ENCODE results near the gene DBP.

DBP gene

DNA sequence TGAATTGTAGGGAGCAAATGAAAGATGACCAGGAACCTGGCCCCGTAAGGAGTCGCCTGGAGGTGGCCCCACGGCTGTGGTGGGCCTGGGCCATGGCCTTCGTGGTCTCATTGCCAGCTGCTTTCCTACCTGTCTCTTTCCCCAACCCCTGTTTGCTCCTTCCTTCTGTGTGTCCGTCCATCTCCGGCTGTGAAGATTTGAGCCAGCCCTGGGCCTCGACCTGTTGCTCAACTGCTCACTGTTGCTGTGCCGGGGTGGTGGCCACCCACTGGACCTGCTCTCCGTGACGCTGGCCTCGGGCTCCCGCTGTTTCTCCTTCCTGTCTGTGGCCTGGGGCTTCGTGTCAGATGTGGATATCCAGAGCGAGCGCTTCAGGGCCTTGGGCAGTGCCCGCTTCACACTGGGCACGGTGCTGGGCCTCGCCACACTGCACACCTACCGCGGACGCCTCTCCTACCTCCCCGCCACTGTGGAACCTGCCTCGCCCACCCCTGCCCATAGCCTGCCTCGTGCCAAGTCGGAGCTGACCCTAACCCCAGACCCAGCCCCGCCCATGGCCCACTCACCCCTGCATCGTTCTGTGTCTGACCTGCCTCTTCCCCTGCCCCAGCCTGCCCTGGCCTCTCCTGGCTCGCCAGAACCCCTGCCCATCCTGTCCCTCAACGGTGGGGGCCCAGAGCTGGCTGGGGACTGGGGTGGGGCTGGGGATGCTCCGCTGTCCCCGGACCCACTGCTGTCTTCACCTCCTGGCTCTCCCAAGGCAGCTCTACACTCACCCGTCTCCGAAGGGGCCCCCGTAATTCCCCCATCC is 8.5 kb downstream of the DBP start:
- no peak for DNase-seq

DNA sequence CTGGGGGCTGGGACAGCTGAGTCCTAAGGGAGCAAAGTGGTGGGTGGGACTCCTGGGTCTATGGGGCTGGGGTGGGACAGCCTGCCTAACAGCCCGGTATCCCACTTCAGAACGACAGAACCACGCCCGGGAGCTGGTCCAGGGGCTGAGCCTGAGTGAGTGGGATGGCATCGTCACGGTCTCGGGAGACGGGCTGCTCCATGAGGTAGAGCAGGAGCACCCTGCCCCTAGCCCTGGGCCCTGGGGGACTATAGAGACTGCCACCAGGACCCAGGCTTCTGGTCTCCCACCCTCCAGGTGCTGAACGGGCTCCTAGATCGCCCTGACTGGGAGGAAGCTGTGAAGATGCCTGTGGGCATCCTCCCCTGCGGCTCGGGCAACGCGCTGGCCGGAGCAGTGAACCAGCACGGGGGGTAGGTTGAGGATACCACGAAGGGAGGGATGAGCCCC is 9.3 kb downstream of the DBP start:
- no peak for DNase-seq

DNA sequence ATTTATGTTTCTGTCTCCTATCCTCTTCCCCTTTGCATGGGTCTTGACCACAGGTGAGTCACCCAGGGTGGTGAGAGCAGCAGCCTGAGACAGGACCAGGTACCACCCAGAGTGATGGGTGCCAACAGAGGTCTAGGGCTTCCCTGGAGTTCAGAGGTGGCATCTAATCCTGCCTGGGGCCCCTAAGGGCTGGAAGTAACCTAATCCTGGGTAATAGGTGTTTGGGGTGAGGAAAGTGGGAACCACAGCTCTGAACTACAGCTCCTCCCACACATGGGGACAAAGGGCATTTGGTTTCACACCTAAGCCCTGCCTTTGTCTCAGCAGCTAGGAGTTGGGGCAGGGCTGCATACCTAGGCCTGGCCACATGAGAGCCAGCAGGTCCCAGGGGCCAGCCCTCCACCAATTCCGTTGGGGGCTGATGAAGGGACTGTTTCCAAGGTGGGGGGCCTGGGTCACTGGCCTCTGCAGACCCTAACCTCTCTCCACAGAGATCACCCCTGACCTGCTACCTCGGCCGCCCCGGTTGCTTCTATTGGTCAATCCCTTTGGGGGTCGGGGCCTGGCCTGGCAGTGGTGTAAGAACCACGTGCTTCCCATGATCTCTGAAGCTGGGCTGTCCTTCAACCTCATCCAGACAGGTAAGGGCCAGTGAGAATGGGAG is 9.8 kb downstream of the DBP start:
- DNase-seq, result no peak

DNA sequence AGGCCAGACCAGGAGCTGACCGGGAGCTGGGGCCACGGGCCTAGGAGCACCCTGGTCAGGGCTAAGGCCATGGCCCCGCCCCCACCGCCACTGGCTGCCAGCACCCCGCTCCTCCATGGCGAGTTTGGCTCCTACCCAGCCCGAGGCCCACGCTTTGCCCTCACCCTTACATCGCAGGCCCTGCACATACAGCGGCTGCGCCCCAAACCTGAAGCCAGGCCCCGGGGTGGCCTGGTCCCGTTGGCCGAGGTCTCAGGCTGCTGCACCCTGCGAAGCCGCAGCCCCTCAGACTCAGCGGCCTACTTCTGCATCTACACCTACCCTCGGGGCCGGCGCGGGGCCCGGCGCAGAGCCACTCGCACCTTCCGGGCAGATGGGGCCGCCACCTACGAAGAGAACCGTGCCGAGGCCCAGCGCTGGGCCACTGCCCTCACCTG is 11.3 kb downstream of the DBP start:
- DNase-seq, result no peak

DNA sequence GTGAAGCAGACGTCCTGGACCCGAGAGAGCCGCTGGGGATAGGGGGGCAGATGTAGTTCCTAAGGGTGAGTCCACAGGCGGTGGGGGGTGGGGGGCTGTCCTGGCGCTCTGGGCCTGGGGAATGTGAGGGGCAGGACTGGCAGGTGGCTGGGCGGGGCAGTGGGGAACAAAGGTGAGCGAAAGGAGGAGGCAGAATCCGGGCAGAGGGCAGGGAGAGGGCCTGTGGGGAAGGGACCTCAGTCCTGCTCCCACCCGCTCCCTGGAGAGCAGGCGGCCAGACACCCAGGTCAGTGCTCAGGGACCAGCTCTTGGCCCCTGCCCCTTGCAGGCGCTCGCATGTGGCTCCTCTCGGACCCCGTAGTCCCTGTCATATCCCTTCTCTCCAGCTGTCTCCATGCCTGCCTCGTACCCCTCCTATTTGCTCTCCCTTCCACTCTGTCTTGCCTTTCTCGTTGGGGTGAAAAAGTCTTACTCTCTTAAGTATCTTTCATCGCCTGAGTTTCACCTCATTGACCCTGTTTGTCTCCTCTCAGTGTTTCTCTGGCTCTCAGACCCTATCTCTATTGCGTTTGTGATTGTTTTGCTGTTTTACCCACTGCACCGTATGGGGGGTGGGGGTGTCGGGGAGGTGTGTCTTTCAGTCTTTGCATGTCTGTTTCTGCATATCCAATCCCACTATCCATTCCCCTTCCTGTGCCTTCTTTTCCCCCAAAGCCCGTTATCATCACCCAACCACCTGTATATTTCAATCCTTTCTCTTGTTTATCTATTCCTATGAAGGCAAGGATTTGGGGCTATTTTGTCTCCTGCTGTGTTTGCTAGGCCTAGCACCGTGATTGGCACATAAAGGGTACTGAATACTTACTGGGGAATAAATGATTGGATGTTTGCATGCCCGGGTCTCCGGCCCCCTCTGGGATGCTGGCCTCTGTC is 12.1 kb downstream of the DBP start:
- DNase-seq, result peak in 1 of 56 donors; percentile 30

DNA sequence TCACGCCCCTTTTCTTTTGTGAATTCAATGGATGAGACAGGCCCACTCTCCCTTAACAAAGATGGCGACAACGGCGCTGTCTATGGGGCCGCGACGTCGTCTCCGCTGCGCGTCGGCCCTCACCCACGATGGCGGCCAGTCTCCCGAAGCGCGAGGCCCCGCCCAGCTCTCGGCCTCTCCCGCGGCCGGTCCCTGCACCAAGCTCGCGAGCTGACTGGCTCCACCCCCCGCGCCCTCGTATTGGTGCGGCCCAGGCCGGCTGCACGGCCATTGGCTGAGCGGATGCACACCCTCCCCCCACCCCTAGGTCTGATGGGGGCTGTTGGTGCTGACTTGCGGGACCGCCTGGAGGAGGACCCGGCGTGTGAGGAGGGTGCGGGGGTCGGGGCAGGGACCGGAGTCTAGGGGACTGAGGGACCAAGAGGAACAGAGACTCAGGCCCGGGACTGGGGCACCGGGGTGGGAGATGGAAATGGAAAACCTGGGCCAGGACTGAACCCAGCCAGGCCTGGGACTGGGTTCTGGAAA is 13.0 kb downstream of the DBP start:
- peak; percentile 76 to 99 (median 97) for DNase-seq

DNA sequence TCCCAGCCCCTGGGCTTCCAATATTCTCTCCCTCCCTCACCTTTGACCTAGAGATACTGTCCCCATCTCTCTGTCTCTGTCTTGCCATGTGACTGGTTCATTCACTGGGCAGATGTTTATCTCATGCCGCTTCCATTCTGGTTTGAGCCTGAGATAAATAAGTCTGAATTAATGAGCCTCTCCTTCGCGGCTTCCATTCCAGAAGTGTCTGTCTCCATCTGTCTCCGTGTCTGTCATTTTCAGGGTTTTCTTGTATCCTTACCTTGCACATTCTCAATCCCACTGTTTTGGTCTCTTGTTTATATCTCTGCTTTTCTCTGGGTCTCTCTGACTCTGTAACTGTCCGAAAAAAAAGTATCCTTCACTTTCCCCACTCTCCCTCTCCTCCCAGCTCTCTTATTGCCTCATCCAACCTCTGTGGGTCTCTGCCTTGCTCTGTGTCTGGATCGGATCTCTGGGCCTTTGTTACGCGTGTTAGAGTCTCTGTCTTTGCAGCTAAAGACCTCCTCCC is 13.6 kb downstream of the DBP start:
- DNase-seq, result peak in 2 of 56 donors; percentile 38

DNA sequence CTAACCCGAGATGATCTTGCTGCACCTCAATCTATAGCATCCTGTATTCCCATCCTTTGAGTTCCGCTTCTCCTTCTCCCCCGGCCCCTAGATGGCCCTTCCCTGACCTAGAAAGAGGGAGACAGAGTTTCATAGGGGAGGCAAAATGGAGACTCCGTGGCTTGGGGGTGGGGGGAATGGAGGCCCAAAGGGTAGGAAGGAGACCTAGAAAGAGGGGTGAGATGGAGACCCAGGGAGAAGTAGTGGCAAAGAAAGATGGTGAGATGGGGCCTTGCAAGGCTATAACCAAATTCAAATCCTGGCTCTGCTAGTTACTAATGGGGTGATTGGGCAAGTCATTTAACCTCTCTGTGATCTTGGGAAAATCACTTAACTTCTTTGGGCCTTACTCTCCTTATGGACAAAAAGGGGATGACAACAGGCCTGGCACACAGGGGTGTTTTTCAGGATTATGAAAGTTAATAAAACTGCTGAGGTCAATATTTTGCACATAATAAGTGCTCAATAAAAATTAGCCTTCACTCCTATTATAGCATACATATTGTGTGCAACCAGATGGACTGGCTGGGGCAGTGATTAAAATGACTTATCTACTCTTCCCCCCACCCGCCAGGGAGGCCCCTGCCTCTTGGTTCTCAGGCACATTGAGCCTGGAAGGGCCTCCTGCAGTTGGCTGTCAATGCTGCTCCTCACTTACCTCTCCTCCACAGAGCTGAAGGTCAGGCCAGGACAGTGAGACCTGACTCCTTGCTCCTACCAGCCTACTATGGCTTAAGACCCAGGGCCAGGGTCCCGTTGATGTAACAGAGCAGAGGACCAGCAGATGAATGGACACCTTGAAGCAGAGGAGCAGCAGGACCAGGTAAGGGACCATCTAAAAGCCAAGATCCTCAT is 17.2 kb downstream of the DBP start:
- DNase-seq, result no peak

DNA sequence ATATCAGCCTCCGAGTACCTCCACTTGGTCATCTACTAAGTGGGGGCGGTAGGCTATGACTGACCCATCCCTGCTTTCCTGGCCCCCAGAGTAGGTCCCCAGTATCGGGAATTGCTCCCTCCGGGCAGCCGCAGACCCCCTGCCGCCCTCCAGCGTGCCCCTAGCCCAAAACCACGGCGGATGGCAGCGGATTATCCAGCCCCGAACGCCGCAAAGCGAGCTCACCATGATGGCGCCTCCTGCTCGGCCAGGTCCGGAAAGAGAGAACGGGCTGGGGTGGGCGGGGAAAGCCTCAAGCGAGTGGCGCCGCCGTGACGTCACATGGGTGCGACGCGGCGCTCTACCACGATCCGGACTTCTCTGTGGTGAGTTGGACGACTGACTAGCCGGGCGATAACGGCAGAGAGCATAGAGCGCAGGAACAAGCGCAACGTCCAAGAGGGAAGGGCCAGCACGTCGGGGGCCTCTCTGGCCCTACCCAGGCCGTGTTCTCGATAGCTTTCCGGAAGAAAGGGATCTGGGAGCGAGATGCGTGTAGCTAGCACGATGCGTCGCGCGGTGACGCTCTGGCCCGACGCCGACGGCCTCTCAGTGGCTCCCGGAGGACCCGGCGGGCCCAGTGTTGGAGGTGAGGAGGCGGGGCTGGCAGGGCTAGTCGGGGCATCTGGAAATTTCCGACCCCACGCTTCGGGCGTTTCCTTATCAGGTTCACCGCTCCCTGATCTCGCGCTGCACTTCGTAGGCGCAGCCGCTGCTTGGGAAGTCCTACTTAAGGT is 18.1 kb downstream of the DBP start, which contains the start of the genes RPL18 and SPHK2:
Gene RPL18 (minus strand): TSS at position 263 of the 776 bp plus-strand sequence. CDS start 35 bp downstream, at position 228.
Gene SPHK2 (plus strand): TSS at position 591 of the 776 bp plus-strand sequence. CDS start 1,009 bp downstream, outside the sequence.
- DNase-seq, result peak; percentile 92 to 100 (median 99)

DNA sequence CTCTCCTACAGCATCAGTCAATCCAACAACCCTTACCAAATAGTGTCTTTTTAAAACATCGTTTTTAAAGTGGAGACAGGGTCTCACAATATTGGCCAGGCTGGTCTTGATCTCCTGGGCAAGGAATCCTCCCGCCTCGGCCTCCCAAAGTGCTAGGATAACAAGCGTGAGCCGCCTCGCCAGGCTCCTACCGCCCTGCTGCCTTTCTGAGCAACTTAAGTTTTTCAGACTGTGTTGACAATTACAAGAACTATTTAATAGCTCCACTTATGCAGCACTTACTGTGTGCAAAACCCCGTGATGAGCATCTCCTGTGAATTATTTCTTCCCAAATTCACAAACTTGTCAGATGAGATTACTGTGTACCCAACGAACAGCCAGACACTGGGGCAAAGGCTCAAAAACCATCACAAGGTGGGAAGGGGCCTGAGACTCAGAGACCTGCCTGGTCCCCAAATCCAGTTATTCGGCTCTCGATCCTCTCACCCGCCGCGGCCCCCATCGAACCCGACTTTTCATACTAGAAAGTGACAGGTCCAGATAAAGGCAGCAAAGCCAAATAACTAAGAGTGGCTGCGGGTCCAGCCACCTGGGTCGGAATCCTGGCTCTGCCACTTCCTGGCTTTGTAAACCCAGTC is 18.8 kb downstream of the DBP start:
- DNase-seq, result peak in 2 of 56 donors; percentile 61 to 63

DNA sequence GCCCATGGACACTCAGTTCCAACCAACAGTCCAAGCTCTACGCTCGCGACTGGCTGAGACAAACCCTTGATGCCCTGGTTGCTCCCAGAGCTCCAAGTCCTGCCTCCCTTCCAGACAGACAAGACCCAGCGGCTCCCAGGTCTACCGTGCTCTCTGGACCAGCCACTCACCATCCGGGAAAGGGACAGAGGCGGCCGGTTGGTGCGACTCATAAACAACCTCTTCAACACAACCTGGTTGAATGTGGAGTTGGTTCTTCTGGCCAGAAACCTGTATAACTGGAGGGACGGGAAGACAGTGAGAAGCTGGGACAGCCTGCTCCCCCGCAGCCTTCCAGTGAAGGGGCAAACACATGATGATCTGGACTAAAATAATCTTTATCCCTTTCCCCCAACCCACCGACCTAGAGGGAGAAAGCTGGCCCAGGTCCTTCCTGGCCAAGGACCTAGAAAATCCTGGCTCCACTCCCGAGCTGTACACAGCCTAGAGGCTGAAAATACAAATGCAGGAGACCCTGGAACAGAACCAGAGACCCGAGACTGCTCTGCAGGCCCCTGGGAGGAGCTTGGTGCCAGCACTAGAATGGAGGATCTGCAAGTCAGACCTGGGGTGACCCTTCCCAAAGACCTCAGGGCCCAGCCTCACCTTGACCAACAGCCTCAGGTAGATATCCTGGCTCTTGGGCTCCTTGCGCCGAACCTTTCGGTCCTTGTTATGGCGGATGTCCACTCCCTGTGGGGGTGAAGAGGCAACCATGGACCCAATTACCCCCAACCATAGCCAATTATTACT is 19.8 kb downstream of the DBP start:
- DNase-seq, result peak in 7 of 56 donors; percentile 13 to 43 (median 29)

DNA sequence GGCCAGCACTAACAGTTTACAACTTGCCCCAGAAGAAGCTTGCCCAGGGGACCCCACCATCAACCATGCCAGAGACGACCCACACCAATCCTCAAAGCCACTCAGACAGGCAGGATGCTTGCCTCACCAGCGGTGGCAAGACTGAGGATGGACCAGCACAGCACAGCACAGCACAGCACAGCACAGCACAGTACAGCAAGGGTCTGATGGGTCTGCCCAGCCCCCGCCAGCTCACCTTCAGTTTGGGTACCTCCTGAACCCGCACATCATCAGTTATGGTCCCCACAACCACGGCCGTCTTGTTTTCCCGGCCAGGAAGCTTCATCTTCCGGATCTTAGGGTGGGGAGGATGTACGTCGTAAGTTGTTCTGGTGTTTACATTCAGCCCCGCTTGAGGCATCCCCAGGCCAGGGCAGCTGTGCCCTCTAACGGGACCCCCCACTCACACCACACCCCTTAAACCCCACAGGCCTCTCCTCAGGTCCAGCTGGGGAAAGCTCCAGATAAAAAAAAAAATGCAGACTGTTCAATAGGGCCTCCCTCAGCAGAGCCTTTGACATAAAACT is 20.6 kb downstream of the DBP start:
- no peak for DNase-seq

DNA sequence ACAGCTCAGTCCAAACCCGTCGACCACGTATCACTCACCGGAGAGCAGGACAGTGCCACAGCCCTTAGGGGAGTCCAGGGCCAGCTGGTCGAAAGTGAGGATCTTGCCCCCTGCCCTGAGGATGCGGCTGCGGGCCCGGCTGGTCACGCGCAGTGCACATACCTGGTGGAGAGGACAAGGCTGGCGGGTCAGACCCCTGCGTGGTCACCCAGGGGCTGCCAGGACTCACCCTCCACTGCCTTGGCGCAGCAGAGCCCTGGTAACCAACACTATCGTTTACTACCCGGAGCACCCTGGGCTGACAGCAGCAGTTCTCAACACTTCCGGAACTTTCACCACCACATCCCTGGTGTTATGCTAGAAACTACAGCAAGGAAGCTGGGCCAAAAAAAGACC is 21.1 kb downstream of the DBP start:
- no peak for DNase-seq

DNA sequence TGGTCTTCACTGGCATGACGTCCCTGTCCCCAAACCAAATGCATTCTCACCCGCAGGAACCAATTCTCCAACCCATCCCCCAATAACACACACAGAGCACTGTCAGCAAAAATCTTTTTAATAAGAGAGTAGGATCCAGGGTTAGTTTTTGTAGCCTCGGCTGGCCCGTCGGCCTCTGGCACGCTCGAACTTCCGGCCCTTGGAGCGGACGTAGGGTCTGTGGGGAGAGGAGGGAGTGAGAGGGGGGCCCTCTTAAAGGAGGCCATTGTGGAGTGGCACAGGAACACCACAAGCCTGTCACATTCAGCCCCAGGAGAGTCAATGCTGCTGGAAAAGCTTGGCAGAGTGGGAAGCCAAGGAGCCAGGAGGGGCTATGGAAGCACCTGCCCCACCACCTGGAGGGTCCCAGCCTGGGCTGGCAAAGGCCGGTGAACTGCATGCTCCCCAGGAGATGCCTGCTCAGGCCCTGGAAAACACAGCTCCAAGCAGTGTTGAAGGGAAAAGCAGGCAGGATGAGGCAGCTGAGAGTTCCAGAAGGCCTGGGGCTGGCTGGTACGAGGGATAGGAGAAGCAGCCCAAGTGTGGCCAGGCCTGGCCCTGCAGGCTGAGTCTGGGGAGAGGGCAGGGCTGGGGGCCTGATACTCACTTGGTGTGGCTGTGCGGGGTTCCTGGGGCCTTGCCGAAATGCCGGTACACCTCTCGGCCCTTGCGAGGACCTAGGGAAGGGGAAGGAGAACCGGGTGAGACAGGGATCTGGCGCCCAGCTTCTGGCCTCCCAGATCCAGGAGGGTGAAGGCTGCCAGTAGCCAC is 21.7 kb downstream of the DBP start:
- no peak for DNase-seq

DNA sequence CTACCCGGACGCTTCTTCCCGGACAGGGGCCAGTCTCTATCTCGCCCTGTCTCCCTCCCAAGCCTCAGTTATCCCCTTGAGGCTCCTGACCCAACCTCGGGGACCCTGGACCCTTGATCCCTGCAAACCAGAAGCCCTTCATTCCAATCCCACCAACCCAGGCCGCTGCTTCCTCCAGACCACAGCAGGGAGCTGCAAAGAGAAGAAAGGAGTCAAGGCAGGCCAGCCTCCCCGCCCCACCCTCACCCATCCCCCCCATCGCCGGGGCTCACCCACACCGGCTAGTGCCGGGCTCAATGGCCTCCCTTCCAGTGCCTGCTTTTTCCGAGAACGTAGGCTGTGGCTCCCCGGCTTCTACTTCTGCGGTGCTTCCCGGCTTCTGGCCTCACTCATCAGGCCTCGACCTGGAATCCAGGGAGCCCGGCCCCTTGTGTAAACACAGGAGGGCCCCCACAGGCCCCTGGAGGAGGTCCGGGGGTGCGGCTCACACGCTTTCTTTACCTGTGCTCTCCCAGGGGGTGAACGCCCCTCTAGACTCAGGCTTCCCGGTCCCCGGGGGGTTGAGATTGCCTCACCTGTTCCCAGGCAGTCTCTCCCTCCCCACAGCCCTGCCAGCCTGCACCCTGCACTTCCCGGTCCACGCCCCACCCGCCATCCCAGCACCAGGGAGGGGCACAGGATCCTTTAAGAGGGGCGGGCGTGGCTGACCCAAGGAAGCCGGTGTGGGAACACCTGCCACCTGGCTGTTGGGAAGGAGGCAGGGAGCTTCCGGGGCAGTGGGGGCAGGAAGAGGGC is 22.5 kb downstream of the DBP start, which contains the start of gene FAM83E:
Gene FAM83E (minus strand): TSS at position 641 of the 795 bp plus-strand sequence. CDS start 1,704 bp downstream, outside the sequence.
- DNase-seq, result no peak
